CD1c-positive myeloid dendritic cell (primary cell): ENCODE data around the gene SEC31B.

Source experiments
- DNase-seq: peaks from one replicate; pipeline ENCODE4 v3.0.0-alpha.2; 2016; ENCODE audit errors: extremely low spot score

SEC31B gene

GRCh38 chr10:100502926-100503494 lies 16.7 kb downstream of the SEC31B start:
- no peak for DNase-seq

- no peak for DNase-seq
Observed at GRCh38 chr10:100501423-100501822, 18.2 kb downstream of the SEC31B start.

DNA sequence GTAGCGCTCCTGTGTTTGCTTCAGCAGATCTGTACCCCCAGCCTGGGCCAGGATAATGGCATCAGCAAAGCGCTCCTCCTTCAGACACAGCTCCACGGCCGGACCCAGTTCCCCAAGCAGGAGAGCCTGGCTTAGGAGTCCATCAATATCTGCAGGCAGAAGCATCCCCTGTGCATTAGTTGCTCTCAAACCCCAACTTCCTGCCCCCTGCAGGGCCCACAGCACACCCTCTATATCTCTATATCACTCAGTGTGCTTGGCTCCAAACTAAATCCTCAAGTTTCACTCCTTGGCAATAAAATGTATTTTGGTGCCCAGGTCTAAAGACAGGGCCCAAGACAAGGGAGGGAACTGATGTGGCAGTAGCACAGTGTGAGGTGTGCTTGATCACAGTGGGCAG lies 21.6 kb downstream of the SEC31B start:
- no peak for DNase-seq

DNA sequence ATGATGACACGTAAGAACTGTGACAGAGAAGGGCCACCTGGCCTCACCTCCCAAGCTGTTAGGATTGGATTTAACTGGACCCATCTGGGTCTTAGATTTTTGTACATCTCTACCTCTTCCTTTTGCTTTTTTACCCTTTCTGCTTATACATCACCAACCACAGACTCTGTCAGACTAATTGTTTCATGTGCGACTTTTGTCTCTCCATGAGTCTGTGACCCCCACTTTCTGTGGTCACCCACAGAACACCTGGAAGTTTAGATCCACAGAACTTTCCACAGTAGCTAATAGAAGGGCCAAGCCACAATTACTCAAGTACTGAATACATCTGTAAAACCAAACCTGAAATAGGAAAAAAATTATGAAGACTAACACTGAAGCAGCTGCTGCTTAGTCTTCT lies 23.1 kb downstream of the SEC31B start:
- DNase-seq: no peak

DNA sequence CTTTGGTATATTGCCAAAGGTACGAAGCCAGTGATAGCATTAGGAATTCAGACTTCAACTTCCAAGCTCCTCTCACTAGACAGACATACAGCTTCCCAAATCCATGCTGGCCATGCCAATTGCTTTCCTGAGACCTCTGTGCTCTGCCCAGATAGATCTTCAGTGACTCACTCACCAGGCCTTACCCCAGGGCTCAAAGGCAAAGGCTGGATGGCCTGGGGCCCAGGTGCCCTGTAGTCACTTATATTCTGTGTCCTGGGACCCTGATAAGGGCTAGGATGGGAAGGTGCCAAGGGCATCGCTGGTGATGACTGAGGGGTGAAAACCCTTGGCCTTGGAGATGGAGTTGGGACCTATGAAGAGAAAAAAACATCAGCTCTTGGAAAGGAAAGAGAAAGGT lies 29.1 kb downstream of the SEC31B start:
- DNase-seq: no peak

- DNase-seq: peak; percentile 41
Observed at GRCh38 chr10:100489396-100489795, 30.3 kb downstream of the SEC31B start.

DNA sequence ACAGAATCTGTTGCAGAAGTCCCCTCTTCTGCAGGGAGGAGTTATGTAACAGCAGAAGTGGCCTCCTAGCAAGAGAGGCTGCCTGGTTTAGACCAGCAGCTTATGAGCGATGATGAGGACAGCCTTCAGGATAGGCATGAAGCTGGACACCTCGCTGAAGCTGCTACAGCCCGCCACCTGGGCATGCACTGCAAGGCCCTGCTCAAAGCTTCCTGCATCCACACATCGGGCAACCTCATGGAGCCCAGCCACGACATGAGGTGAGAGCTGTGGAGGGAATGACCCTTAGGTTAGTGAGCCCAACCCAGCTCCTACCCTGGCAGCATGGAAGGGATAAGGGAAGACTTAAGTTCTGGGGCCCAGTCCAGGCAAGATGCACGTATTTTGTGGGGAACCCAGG lies 32.1 kb downstream of the SEC31B start:
- DNase-seq: no peak

GRCh38 chr10:100485801-100486495 lies 33.7 kb downstream of the SEC31B start:
- no peak for DNase-seq

DNA sequence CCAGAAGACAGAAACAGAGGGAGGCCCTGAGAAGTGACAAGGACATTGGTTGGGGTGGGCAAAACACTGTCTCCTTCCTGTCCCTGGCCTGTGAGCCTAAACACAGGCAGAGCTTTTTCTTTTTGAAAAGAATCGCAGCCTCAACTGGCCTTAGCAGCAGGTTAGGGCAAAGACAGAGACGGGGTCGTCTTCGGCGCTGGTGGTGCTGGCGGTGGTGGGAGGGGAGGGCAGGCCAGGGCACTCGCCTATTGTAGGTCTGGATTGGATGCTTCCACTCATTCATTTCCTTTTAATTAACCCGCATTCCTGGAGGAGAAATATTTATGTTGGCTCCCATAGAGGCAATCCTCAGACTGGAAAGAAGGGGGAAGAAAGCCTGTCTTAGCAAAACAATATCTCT lies 34.3 kb downstream of the SEC31B start:
- no peak for DNase-seq

GRCh38 chr10:100483876-100484666 lies 35.6 kb downstream of the SEC31B start:
- DNase-seq: no peak

GRCh38 chr10:100482834-100483185 lies 36.9 kb downstream of the SEC31B start:
- no peak for DNase-seq

- peak; percentile 75 for DNase-seq
Observed at GRCh38 chr10:100482181-100482833, 37.4 kb downstream of the SEC31B start.

- peak; percentile 96 for DNase-seq
Observed at GRCh38 chr10:100481462-100482081, 38.1 kb downstream of the SEC31B start.

GRCh38 chr10:100480002-100480401 lies 39.7 kb downstream of the SEC31B start:
- no peak for DNase-seq

GRCh38 chr10:100479037-100479436 lies 40.6 kb downstream of the SEC31B start:
- DNase-seq: no peak

- no peak for DNase-seq
Observed at GRCh38 chr10:100477970-100478369, 41.7 kb downstream of the SEC31B start.

GRCh38 chr10:100470367-100470766 lies 49.3 kb downstream of the SEC31B start:
- DNase-seq: no peak

GRCh38 chr10:100469756-100470155 lies 49.9 kb downstream of the SEC31B start:
- no peak for DNase-seq

DNA sequence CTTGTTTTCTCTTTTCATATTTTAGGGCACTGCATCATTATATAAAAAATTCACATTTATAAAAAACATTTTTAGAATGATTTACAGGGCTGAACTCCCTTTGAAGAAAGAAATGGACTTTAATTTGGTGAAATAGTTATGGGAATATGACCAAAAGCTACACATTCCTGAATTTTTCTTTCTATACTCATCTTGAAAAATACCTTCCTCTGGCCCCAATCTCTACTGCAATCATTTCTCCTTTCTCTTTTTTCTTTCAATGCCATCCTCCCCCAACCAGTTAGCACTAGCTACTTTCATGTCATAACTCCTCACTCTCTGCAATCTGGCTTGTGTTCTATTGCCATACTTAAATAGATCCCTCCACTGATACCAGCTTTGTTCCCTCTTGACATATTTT lies 50.7 kb downstream of the SEC31B start:
- no peak for DNase-seq

DNA sequence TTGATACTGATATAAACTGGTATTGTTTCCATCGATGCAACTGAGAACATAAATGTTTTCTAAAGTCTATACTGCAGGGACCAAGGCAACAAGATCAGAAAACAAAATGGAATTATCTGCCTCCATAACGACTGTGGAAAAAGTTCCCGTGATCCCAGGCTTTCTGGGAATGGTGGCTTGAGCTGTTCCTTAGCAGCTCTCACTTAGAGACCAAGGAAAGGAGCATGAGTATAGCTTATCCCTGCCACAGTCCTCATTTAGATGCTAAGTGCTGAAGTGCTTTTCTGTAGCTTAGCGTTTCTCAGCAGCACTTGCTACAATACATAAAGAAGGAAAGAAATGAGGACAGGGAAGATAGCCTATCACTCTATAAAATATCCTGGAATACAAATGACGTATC lies 51.3 kb downstream of the SEC31B start:
- DNase-seq: no peak

DNA sequence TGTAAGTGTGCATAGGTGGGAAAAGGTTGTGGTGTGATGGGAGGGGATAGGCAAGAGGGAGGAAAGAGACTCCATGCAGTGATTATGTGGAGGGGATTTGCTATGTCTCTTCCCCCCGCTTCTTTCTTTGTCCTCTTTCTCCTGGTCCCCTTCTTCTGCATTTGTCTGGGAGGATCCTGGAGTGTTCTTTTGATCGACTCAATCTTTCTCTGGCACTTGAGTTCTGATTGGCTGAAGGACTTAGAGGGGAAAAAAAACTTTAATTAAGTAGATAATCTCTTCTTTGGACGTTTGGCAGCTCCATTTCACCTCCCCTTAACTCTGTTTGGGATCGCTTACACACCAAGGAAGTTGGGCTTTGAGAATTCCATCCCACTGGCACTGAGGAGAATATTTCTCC lies 57.0 kb downstream of the SEC31B start, which contains the start of gene WNT8B:
Gene WNT8B, plus strand, starts transcription at position 301 of the 400 bp plus-strand sequence. CDS start 160 bp downstream, outside the sequence.
- DNase-seq: no peak

GRCh38 chr10:100448951-100449350 lies 70.7 kb downstream of the SEC31B start:
- DNase-seq: peak; percentile 48
